BLaER1 treated with 17β-estradiol and CSF1 and Interleukin-3, amounts not matched to agents 10 nM and 100 nM (cell line): ENCODE measurements around the gene KLHL40.

ENCODE experiments used
- H3K27ac ChIP-seq, 11 experiments: shearing (Covaris generic); formaldehyde crosslinking; 2 replicates each; pipeline ENCODE4 v1.8.1; 2022
- H3K27me3 ChIP-seq, 11 experiments: shearing (Covaris generic); formaldehyde crosslinking; 2 replicates each; pipeline ENCODE4 v1.8.1; 2022
- H3K36me3 ChIP-seq, 11 experiments: shearing (Covaris generic); formaldehyde crosslinking; 2 replicates each; pipeline ENCODE4 v1.8.1; 2022
- H3K4me1 ChIP-seq, 10 experiments: shearing (Covaris generic); formaldehyde crosslinking; 2 replicates each; pipeline ENCODE4 v1.8.1; 2022
- H3K4me2 ChIP-seq, 11 experiments: shearing (Covaris generic); formaldehyde crosslinking; 2 replicates each; pipeline ENCODE4 v1.8.1; 2022
- H3K4me3 ChIP-seq, 10 experiments: shearing (Covaris generic); formaldehyde crosslinking; 2 replicates each; pipeline ENCODE4 v1.8.1; 2022
- H3K9ac ChIP-seq, 11 experiments: shearing (Covaris generic); formaldehyde crosslinking; 2 replicates each; pipeline ENCODE4 v1.8.1; 2022
- H3K9me3 ChIP-seq, 11 experiments: shearing (Covaris generic); formaldehyde crosslinking; replicated peaks in 1 of 11; 2 replicates each; pipeline ENCODE4 v1.8.1; 2022
- H4K20me1 ChIP-seq, 11 experiments: shearing (Covaris generic); formaldehyde crosslinking; 2 replicates each; pipeline ENCODE4 v1.8.1; 2022
- Cebpa-rat ChIP-seq, 11 experiments: shearing (Covaris generic); IDR thresholded peaks; 2 replicates each; pipeline ENCODE4 v1.8.1; 2022

Gene KLHL40

DNA sequence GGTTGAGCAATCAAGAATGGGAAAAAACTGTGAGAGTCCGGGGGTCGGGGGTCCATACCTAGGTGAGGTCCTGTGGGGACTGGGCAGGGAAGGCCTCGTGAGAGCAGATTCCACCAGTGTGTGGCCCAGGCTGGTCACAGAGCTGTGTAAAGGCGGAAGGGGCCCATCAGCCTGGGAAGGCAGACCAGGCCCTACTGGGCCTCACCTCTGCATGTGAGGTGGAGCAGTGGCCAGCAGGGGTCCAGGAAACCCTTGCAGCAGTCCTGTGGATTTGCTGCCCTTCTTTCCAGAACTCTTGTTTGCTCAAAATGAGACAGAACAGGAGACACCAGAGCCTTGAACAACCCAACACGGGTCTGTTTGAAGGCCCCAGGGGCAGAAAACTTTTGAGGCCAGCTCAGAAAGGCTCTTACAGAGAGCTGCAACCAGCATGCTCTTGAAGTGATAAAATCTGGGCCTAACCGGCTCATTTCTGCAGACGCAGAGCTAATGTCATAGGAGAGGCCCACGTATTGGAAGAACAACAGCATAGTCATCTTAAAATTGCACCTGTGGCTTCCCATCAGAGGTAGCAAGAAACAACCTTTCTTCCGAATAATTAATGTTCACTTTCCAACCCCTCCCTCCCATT is 47.6 kb downstream of the KLHL40 start:
- TF ChIP-seq Cebpa-rat (IDR thresholded peaks at IDR 0.05) = no peak
- no peaks in the 10 kb centered on the region; a peak in 1 of 22 replicates for H4K20me1 ChIP-seq
- H3K27me3 ChIP-seq = no peaks in the 10 kb centered on the region
- 0 out of 22 replicates have a peak, but pooled peaks cover 0 to 7% (median 0%) of the 10 kb centered on the region in 11 experiments for H3K9me3 ChIP-seq
- no peak overlapping the region for H3K27ac ChIP-seq
- H3K4me1 ChIP-seq = no peaks in the 10 kb centered on the region
- no peak overlapping the region for H3K9ac ChIP-seq
- H3K36me3 ChIP-seq = no peaks in the 10 kb centered on the region
- no peak overlapping the region for H3K4me2 ChIP-seq
- H3K4me3 ChIP-seq = no peak overlapping the region

DNA sequence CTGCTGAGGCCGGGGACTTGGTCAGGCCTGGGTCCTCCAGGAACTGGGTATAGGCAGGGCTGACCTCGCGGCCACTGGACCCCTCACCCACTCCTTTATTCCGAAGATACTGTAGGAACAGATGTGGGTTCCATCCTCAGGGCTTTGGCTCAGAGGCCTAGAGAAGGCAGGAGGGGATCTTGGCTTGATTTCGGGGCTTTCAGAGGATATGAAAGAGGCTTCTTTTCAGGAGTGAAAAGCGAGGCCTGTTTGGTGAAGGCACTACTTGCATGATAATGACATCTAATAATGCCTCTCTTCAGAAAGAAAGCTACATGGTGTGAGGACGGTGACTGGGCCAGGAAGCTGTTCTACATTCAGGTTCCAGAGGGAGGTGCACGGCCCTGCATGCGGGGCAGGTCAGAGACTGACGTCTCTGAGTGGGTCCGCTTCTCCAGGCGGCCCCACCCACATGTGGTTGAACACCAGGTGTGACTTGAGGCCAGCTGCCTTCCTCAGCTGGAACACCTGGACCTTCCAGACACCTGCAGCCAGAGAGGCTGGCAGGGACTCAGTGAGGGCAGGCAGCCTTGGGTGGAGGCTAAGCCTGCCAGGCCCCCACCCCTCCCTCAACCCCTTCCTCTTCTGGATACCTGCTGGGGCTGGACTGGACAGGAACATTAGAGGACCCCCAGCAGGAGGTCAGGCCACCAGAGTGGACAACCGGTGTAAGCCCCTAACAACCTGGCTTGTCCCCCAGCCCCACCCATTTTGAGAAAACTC is 48.3 kb downstream of the KLHL40 start:
- Histone ChIP-seq H3K27ac (no peak overlapping the region), H3K4me1 (peaks cover 0 to 4% (median under 1%) of the 10 kb centered on the region in 10 experiments; a peak in 7 of 20 replicates), H3K27me3 (no peaks in the 10 kb centered on the region), H3K4me3 (no peak overlapping the region), H4K20me1 (no peaks in the 10 kb centered on the region; a peak in 1 of 22 replicates), H3K9ac (no peak overlapping the region), H3K4me2 (no peak overlapping the region), H3K9me3 (0 out of 22 replicates have a peak, but pooled peaks cover 0 to 7% (median 0%) of the 10 kb centered on the region in 11 experiments), H3K36me3 (no peaks in the 10 kb centered on the region)
- TF ChIP-seq Cebpa-rat (IDR thresholded peaks at IDR 0.05) = no peak

DNA sequence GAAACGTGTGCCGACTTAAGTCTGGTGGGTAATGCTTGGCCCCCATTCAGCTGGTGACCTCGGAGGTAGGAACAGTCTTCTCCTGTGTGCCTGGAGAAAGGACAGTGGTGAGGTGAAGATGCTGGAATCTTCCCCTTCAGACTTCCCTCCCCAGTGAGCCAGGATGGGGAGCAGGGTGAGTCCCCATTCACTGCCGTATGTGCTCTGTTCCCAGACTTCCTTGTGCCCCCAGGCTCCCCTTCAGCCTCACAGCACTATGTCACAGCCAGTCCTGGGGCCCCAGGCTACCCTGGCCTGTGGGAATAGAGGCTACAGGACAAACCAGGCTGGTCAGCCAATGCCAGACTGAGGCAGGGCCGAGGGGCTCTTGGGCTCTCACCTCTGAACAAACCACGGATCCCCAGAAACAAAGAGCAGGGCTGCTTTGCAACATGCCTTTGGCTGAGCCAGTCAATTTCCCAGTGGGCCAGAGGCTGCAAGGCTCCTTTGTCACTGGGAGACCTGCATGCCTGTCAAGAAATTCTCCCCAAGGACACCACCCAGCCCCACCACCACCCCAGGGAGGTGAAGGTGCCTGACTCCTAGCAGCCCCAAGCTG is 49.0 kb downstream of the KLHL40 start:
- Histone ChIP-seq H3K4me3 (no peak overlapping the region), H3K36me3 (no peaks in the 10 kb centered on the region), H3K27me3 (no peaks in the 10 kb centered on the region), H3K4me2 (no peak overlapping the region), H3K9ac (no peak overlapping the region), H3K27ac (no peak overlapping the region), H3K9me3 (0 out of 22 replicates have a peak, but pooled peaks cover 0 to under 1% (median 0%) of the 10 kb centered on the region in 11 experiments), H3K4me1 (peaks cover 6 to 10% (median 7%) of the 10 kb centered on the region in 10 experiments), H4K20me1 (no peaks in the 10 kb centered on the region; a peak in 1 of 22 replicates)
- TF ChIP-seq Cebpa-rat (IDR thresholded peaks at IDR 0.05) = no peak

- Histone ChIP-seq H3K9me3 (no peaks in the 10 kb centered on the region), H3K27ac (no peak overlapping the region), H3K4me1 (peaks cover 13 to 17% (median 14%) of the 10 kb centered on the region in 10 experiments), H4K20me1 (no peaks in the 10 kb centered on the region), H3K27me3 (no peaks in the 10 kb centered on the region), H3K4me2 (no peak overlapping the region), H3K9ac (no peak overlapping the region), H3K4me3 (no peak overlapping the region), H3K36me3 (no peaks in the 10 kb centered on the region)
- no peak for TF ChIP-seq Cebpa-rat (IDR thresholded peaks at IDR 0.05)
These were observed 49.7 kb downstream of the KLHL40 start for GRCh38 chr3:42735019-42735418.

DNA sequence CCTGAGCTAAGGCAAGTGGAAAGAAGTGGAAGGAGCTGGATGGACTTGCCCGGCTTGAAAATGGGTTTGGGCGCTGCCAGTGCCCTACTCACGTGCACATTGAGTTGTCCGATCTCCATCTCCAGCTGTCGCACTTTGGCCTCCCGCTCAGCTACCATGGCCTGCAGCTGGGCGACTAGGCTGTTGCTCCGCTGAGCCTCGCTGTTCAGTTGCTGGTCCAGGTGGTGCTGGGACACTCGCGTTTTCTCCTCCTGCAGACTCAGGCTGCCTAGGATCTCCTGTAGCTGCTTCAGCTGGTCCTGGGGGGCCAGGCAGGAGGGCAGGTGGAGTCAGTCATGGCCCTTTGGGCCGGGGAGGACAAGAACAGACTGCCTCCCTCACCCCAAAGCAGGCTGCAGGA is 50.3 kb downstream of the KLHL40 start:
- peaks cover 14 to 19% (median 17%) of the 10 kb centered on the region in 10 experiments for H3K4me1 ChIP-seq
- no peaks in the 10 kb centered on the region for H3K9me3 ChIP-seq
- H3K9ac ChIP-seq = no peak overlapping the region
- no peaks in the 10 kb centered on the region for H3K36me3 ChIP-seq
- H3K4me3 ChIP-seq = no peak overlapping the region
- H3K27me3 ChIP-seq = no peaks in the 10 kb centered on the region
- no peak overlapping the region for H3K27ac ChIP-seq
- no peak for TF ChIP-seq Cebpa-rat (IDR thresholded peaks at IDR 0.05)
- no peak overlapping the region for H3K4me2 ChIP-seq
- H4K20me1 ChIP-seq = no peaks in the 10 kb centered on the region

DNA sequence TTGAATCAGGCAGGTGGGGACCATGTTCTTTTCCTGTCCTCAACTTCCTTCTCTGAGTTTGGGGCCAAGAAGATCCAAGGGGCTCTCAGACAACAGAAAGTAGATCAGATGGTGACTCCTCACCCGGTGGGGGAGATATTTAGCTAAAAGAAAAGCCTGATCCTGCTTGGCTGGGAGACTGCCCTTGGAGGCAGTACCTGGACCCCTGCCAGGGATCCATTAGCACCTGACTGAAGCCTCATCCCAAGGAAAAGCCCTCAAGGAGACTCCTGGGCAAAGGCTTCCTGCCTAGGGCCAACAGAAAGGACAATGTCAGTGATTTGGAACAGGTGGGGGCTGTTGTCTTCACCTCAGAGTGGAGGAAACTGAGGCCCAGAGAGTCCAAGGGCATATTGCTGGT is 50.7 kb downstream of the KLHL40 start:
- no peaks in the 10 kb centered on the region for H3K9me3 ChIP-seq
- H3K9ac ChIP-seq = no peak overlapping the region
- H3K4me3 ChIP-seq = no peak overlapping the region
- TF ChIP-seq Cebpa-rat (IDR thresholded peaks at IDR 0.05) = no peak
- no peak overlapping the region for H3K27ac ChIP-seq
- no peaks in the 10 kb centered on the region for H3K27me3 ChIP-seq
- no peak overlapping the region for H3K4me2 ChIP-seq
- H3K36me3 ChIP-seq = no peaks in the 10 kb centered on the region
- peaks cover 14 to 21% (median 17%) of the 10 kb centered on the region in 10 experiments for H3K4me1 ChIP-seq
- no peaks in the 10 kb centered on the region for H4K20me1 ChIP-seq

DNA sequence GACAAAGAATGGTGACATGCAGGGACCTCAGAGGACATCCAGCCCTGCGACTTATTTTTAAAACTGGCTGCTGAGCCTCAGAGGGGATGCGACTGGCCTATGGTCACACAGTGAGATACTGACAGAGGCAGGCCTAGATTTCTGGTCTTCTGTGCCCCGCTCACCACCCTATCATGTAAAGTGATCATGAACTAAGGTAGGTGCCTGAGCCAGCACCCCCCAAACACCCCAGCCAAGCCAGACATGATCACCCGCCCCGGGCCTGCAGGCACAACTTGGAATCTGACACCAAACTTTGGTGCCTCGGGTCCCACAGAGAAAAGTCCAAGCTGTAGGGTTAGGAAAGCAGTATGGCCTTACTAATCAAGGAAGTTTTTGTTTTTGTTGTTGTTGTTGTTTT is 51.2 kb downstream of the KLHL40 start:
- TF ChIP-seq Cebpa-rat (IDR thresholded peaks at IDR 0.05) = no peak
- Histone ChIP-seq H3K4me1 (peaks cover 14 to 21% (median 17%) of the 10 kb centered on the region in 10 experiments), H3K9me3 (no peaks in the 10 kb centered on the region), H3K27me3 (no peaks in the 10 kb centered on the region), H3K4me2 (no peak overlapping the region), H3K27ac (no peak overlapping the region), H3K4me3 (no peak overlapping the region), H4K20me1 (no peaks in the 10 kb centered on the region), H3K36me3 (no peaks in the 10 kb centered on the region), H3K9ac (no peak overlapping the region)

- TF ChIP-seq Cebpa-rat (IDR thresholded peaks at IDR 0.05) = no peak
- no peaks in the 10 kb centered on the region for H3K9me3 ChIP-seq
- H3K9ac ChIP-seq = peak overlapping the region in 2 of 11 experiments; percentile 15 to 20; a peak in 1 of 22 replicates
- H3K4me3 ChIP-seq = no peak overlapping the region
- peaks cover 14 to 24% (median 17%) of the 10 kb centered on the region in 10 experiments for H3K4me1 ChIP-seq
- H3K36me3 ChIP-seq = no peaks in the 10 kb centered on the region
- no peaks in the 10 kb centered on the region for H4K20me1 ChIP-seq
- H3K27ac ChIP-seq = peak overlapping the region in 3 of 11 experiments; percentile 10 to 42 (median 16); a peak in 3 of 22 replicates
- no peaks in the 10 kb centered on the region for H3K27me3 ChIP-seq
- peak overlapping the region; percentile 27 to 81 (median 47); a peak in 21 of 22 replicates for H3K4me2 ChIP-seq
These were observed 54.2 kb downstream of the KLHL40 start for GRCh38 chr3:42739401-42740158.

DNA sequence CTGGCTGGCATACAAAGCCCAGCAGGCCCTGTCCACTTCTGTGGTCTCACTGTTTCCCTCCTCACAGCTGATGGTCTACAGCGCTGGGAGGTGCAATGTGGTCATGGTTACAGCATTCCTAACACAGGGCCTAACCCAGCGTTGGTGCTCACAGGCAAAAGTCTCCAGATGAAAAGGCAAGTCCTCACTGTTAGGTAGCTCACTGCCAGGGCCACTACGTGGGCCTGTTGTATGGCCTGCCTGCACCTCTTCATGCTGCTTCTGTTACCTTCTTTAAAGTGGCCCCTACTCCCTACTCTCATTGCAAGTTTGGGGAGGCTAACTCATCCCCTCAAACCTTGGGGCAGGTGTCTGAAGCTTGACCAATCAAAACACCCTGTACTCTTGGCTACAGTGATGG is 56.5 kb downstream of the KLHL40 start:
- no peak for TF ChIP-seq Cebpa-rat (IDR thresholded peaks at IDR 0.05)
- no peak overlapping the region for H3K27ac ChIP-seq
- no peaks in the 10 kb centered on the region for H3K36me3 ChIP-seq

More for the DNA sequence above, 56.5 kb downstream of the KLHL40 start:
- no peaks in the 10 kb centered on the region for H4K20me1 ChIP-seq
- H3K9me3 ChIP-seq = no peaks in the 10 kb centered on the region
- H3K4me2 ChIP-seq = 0 out of 22 replicates have a peak overlapping the region, but pooled peaks of 1 of the 11 experiments have one; percentile 6
- no peaks in the 10 kb centered on the region for H3K27me3 ChIP-seq
- peaks cover 14 to 26% (median 18%) of the 10 kb centered on the region in 10 experiments for H3K4me1 ChIP-seq
- H3K4me3 ChIP-seq = no peak overlapping the region
- no peak overlapping the region for H3K9ac ChIP-seq
